BLaER1 (cell line): Measurements from ENCODE around the gene INPP5J.

Experiments
- H3K27ac ChIP-seq: shearing (Covaris generic); formaldehyde crosslinking; 2 replicates; pipeline ENCODE4 v1.8.1; 2022
- H3K27me3 ChIP-seq: shearing (Covaris generic); formaldehyde crosslinking; 2 replicates; pipeline ENCODE4 v1.8.1; 2022
- H3K36me3 ChIP-seq: shearing (Covaris generic); formaldehyde crosslinking; 2 replicates; pipeline ENCODE4 v1.8.1; 2022
- H3K4me1 ChIP-seq: shearing (Covaris generic); formaldehyde crosslinking; 2 replicates; pipeline ENCODE4 v1.8.1; 2022
- H3K4me2 ChIP-seq: shearing (Covaris generic); formaldehyde crosslinking; 2 replicates; pipeline ENCODE4 v1.8.1; 2022
- H3K4me3 ChIP-seq: shearing (Covaris generic); formaldehyde crosslinking; 2 replicates; pipeline ENCODE4 v1.8.1; 2022
- H3K9ac ChIP-seq: shearing (Covaris generic); formaldehyde crosslinking; 2 replicates; pipeline ENCODE4 v1.8.1; 2022
- H3K9me3 ChIP-seq: shearing (Covaris generic); formaldehyde crosslinking; 2 replicates; pipeline ENCODE4 v1.8.1; 2022
- H4K20me1 ChIP-seq: shearing (Covaris generic); formaldehyde crosslinking; 2 replicates; pipeline ENCODE4 v1.8.1; 2022
- Cebpa-rat ChIP-seq: shearing (Covaris generic); IDR thresholded peaks from 2 replicates; pipeline ENCODE4 v1.8.1; 2022

The INPP5J gene

DNA sequence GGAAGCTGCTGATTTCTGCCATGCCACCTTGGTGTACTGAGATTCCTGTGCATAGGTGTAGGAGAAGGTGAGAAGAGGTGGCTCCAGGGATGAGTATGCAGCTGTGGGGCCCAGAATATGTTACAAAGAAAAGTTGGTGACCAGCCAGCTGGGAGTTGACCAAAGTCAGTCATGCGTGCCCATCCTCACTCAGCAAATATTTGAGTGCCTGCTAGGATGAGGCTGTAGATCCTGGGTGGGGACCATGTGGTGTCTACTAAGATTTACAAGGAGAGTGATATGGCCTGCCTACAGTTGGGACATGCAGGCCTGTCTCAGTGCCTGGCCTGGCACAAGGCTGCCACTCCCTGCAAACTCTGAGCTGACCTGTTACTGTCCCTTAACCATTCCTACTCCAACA, 56.6 kb downstream of the INPP5J start:
- Histone ChIP-seq H3K27ac (no peak overlapping the region), H3K9ac (no peak overlapping the region), H3K4me1 (peaks cover 9% of the 10 kb centered on the region), H3K4me3 (no peak overlapping the region), H3K27me3 (no peaks in the 10 kb centered on the region), H3K4me2 (no peak overlapping the region), H3K9me3 (peaks cover 29% of the 10 kb centered on the region), H4K20me1 (peaks cover 31% of the 10 kb centered on the region; the same call in 1 of the 2 replicates), H3K36me3 (peaks cover 70% of the 10 kb centered on the region)
- no peak for TF ChIP-seq Cebpa-rat

DNA sequence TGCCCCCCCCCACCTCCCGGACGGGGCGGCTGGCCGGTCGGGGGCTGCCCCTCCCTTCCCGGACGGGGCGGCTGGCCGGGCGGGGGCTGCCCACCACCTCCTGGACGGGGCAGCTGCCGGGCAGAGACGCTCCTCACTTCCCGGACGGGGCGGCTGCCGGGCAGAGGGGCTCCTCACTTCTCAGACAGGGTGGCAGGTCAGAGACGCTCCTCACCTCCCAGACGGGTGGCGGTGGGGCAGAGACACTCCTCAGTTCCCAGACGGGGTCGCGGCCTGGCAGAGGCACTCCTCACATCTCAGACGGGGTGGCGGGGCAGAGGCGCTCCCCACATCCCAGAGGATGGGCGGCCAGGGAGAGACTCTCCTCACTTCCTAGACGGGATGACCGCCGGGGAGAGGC, 61.2 kb downstream of the INPP5J start:
- Histone ChIP-seq H3K36me3 (peaks cover 69% of the 10 kb centered on the region), H3K9ac (no peak overlapping the region), H3K27me3 (no peaks in the 10 kb centered on the region), H4K20me1 (peaks cover 15% of the 10 kb centered on the region), H3K9me3 (peaks cover 38% of the 10 kb centered on the region), H3K4me2 (no peak overlapping the region), H3K4me1 (peaks cover 7% of the 10 kb centered on the region), H3K4me3 (no peak overlapping the region), H3K27ac (no peak overlapping the region)
- no peak for TF ChIP-seq Cebpa-rat
